ENCODE measurements around the gene ENAH.

GRCh38 chr1:225677350-225678124 lies 24.6 kb upstream of the ENAH start:
- TF ChIP-seq CTCF (IDR thresholded peaks at IDR 0.05; ENCODE audit: low read depth, low read length, poor library complexity, severe bottlenecking) (no peak), EZH2phosphoT487 (IDR thresholded peaks at IDR 0.05; ENCODE audit: borderline replicate concordance, low read length) (no peak)
